ENCODE measurements around the gene SLC2A4RG.

GRCh38 chr20:63745424-63745805 is 5.8 kb downstream of the SLC2A4RG start:
- TF ChIP-seq POLR2A (IDR thresholded peaks at IDR 0.05; ENCODE audit: low read depth, low read length) (no peak), CEBPB (IDR thresholded peaks at IDR 0.05; ENCODE audit: low read depth, low read length) (no peak), CTCF (conservative IDR thresholded peaks at IDR 0.05; ENCODE audit: low read depth, low read length) (no peak), RAD21 (IDR thresholded peaks at IDR 0.05; ENCODE audit: low read length) (no peak), USF2 (IDR thresholded peaks at IDR 0.05; ENCODE audit: low read depth, low read length) (no peak), FOS (IDR thresholded peaks at IDR 0.05; ENCODE audit: low read depth, low read length) (no peak), MXI1 (IDR thresholded peaks at IDR 0.05; ENCODE audit: borderline replicate concordance, low read depth, low read length) (no peak), SMC3 (IDR thresholded peaks at IDR 0.05; ENCODE audit: low read depth, low read length) (no peak)

All from IMR-90 (cell line).